HG02970 (cell line): ENCODE data around the gene PTPRN2.
"Not testable (repeated sequence)": the region's sequence is repeated elsewhere in the genome, so short reads cannot be mapped to it uniquely, and the experiment has no call there.

Experiments
- ATAC-seq: cut with Tn5 transposase; IDR thresholded peaks from one replicate; pipeline ENCODE4 v1.9.1; 2021; ENCODE audit warnings: mild to moderate bottlenecking, moderate library complexity, moderate number of reproducible peaks; ENCODE audit not compliant: unreplicated experiment, low FRiP score

Gene PTPRN2

DNA sequence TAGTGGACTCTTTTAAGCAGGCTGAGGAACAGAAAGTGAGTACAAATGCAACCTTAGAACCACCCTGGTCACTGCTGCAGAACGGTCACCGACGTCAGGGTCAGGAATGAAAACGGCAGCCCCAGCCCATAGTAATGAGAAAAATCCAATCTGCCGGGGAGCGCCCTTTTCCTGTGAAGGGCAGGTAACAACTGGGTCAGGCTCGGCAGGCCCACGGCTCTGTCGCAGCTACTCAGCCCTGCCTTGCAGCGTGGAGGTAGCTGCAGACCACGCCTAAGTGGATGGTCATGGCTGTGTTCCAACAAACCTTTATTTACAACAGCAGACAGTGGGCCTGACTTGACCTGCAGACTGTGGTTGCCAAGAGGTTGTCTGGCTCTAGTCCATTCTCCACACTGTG is 687.6 kb downstream of the PTPRN2 start:
- ATAC-seq: no peak

GRCh38 chr7:157898802-157899505 is 688.7 kb downstream of the PTPRN2 start:
- ATAC-seq: no peak

DNA sequence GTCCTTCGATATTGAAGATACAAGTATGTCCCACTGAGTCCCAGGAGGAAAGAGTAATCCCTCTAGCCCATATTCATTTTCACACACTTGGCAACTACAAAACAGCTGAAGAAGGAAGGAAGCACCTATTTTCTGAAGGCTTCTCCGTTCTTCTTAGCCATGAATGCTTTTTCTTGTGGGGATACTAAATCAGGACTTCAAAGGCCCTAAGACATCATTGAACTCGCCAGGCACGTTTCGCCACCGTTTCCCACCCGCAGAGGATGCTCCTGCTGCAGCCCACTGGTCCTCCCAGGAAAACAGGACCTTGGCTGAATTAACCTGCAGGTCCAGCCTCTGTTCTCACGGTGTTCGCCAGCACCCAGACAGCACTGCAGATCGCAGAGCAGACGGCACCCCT is 689.4 kb downstream of the PTPRN2 start:
- ATAC-seq: no peak

DNA sequence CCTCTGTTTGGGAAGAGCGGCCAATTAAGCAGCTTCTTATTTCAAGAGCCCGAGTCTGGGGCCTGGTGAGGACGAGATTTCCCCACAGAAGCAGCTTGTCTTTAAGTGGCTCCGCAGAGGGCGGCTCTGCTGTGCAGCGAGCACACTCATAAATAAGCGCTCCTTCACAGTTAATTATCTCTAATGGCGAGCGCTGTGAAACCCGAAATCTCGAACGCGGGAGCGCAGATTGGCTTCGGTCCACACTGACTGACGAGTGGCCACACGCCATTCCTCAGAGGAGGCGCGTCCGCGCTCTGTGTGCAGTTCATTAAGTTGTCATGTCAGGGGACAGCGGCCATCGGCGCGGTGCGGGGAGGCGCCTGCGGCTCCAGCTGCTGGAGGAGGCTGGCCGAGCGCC is 689.9 kb downstream of the PTPRN2 start:
- no peak for ATAC-seq

GRCh38 chr7:157896774-157897555 is 690.7 kb downstream of the PTPRN2 start:
- no peak for ATAC-seq

GRCh38 chr7:157896376-157896675 is 691.3 kb downstream of the PTPRN2 start:
- ATAC-seq: not testable (repeated sequence)

- no peak for ATAC-seq
These were observed 691.9 kb downstream of the PTPRN2 start for GRCh38 chr7:157895520-157896375.

- ATAC-seq: not testable (repeated sequence)
These were observed 692.5 kb downstream of the PTPRN2 start for GRCh38 chr7:157895098-157895497.

DNA sequence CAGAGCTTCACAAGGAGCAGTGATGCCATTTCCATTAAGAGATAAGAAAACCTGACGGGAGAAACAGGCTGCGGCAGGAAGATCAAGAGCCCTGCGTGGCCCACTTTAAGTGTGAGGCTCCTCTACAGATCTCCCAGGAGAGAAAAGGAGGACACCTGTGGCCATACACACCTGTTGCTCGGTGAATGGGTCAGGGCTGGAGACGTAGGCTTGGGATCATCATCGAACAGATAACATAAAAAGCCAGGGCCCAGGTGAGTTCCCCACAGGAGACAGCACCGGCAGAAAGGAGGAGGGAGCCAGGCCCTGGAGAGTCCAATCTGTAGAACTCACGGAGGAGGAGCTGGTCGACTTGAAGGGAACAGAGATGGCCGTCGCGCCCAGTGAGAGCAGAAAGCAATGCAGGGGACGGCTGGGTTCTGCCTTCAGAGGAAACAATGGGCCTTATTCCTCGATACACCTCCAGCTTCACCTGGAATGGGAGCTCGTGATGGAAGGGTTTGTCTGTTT is 694.0 kb downstream of the PTPRN2 start:
- ATAC-seq: no peak

- ATAC-seq: no peak
These were observed 694.7 kb downstream of the PTPRN2 start for GRCh38 chr7:157892751-157893523.

GRCh38 chr7:157890921-157891401 is 696.7 kb downstream of the PTPRN2 start:
- ATAC-seq: no peak

- ATAC-seq: no peak
These were observed 698.1 kb downstream of the PTPRN2 start for GRCh38 chr7:157889480-157889879.

DNA sequence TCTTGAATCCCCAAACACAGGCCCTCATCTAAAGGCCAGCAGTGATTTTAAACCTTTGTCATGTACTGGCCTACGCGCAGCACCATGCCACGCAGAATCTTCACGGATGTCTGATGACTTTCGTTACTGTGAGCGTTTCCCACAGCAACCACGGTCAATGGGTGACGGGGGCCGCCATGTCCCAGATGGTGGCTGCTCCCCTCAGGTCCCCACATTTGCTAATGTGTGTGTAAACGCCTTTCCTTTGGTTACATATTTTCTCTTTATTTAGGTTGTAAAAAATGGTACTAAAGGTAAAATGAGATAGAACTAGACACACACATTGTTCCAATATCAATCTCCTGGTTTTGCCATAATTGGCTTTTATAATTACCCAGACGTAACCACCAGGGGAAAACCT is 699.0 kb downstream of the PTPRN2 start:
- no peak for ATAC-seq

GRCh38 chr7:157887400-157887799 is 700.2 kb downstream of the PTPRN2 start:
- no peak for ATAC-seq

DNA sequence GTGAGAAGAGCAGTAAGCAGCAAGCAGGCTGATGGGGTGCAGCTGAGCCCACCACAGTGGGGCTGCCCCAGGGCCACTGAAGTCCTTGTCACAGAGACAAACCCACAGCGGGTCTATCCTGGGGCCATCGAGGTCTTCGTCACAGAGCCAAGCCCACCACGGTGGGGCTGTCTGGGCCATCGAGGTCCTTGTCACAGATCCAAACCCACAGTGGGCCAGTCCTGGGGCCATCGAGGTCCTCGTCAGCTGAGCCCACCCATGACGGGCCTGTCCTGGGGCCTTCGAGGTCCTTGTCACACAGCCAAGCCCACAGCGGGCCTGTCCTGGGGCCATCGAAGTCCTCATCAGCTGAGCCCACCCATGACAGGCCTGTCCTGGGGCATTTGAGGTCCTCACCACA is 700.9 kb downstream of the PTPRN2 start:
- no peak for ATAC-seq

- ATAC-seq: no peak
These were observed 701.4 kb downstream of the PTPRN2 start for GRCh38 chr7:157886266-157886665.

DNA sequence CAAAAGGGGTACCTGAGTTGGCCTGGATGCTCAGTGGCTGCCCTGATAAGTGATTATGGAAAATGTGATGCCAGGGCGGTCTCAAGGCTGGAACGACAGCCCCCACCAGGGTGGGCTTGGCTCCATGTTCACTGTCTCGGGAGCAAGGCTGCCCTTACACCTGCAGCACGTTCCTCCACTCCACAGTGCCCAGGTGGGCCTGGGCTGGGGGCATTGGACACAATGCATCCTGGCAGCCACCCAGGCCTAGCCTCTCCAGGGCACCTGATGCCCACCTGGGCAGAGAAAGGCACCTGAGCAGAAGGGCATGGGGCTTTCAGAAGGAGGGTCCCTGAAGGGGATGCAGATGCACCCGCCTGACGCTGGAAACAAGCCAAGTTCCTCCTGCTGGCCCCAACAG is 702.5 kb downstream of the PTPRN2 start:
- ATAC-seq: no peak

DNA sequence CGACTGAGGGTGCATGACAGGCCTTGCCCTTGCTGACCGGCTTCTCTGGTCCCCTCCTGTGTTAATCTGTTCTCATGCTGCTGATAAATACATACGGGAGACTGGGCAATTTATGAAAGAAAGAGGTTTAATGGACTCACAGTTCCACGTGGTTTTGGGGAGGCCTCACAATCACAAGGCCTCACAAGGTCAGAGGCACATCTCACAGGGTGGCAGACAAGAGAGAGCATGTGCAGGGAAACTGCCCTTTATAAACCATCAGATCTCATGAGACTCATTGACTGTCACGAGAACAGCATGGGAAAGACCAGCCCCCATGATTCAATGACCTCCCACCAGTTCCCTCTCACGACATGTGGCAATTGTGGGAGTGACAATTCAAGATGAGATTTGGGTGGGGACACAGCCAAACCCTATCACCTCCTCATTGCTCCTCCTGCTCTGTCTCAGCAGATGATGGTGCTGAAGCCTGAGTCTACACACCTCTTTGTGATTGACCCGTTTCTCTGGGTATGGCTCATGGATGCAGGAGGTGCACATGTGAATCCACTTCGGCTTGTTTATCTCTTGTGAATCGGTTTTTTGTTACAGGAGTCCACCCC is 703.1 kb downstream of the PTPRN2 start:
- ATAC-seq: no peak

GRCh38 chr7:157881048-157881771 is 706.4 kb downstream of the PTPRN2 start:
- no peak for ATAC-seq
